Fibroblast of gingiva (primary cell): Measurements from ENCODE around the gene MACROH2A1.

Experiments used
- DNase-seq: peaks from one replicate; pipeline ENCODE4 v3.0.0-alpha.2; 2011; ENCODE audit warnings: low read depth

The MACROH2A1 gene

GRCh38 chr5:135313946-135314345 lies 85.1 kb downstream of the MACROH2A1 start:
- no peak for DNase-seq

- DNase-seq: no peak
These were observed 85.6 kb downstream of the MACROH2A1 start for GRCh38 chr5:135313405-135313804.

GRCh38 chr5:135312255-135312935 lies 86.6 kb downstream of the MACROH2A1 start:
- no peak for DNase-seq

- peak; percentile 68 for DNase-seq
These were observed 88.6 kb downstream of the MACROH2A1 start for GRCh38 chr5:135310328-135310989.

- DNase-seq: peak; percentile 17
These were observed 89.4 kb downstream of the MACROH2A1 start for GRCh38 chr5:135309391-135310327.

GRCh38 chr5:135308752-135309151 lies 90.3 kb downstream of the MACROH2A1 start:
- DNase-seq: peak; percentile 69

GRCh38 chr5:135308245-135308644 lies 90.8 kb downstream of the MACROH2A1 start:
- DNase-seq: peak; percentile 52

GRCh38 chr5:135307143-135307903 lies 91.7 kb downstream of the MACROH2A1 start:
- no peak for DNase-seq

- no peak for DNase-seq
These were observed 92.5 kb downstream of the MACROH2A1 start for GRCh38 chr5:135306557-135306956.

- DNase-seq: no peak
These were observed 94.4 kb downstream of the MACROH2A1 start for GRCh38 chr5:135304352-135305221.

- DNase-seq: no peak
These were observed 95.4 kb downstream of the MACROH2A1 start for GRCh38 chr5:135303582-135304173.

GRCh38 chr5:135296900-135297816 lies 101.9 kb downstream of the MACROH2A1 start:
- no peak for DNase-seq

GRCh38 chr5:135295852-135296251 lies 103.2 kb downstream of the MACROH2A1 start:
- DNase-seq: peak; percentile 38

- no peak for DNase-seq
These were observed 104.2 kb downstream of the MACROH2A1 start for GRCh38 chr5:135294793-135295192.

GRCh38 chr5:135289651-135290050 lies 109.4 kb downstream of the MACROH2A1 start:
- DNase-seq: no peak

GRCh38 chr5:135287551-135287950 lies 111.5 kb downstream of the MACROH2A1 start:
- no peak for DNase-seq
